HCEC 1CT (cell line): ENCODE measurements around the gene HOXA13.

Experiments
- DNase-seq: peaks from one replicate; pipeline ENCODE4 v3.0.0-alpha.2; 2017

HOXA13 gene

GRCh38 chr7:27191833-27192545 is 7.9 kb downstream of the HOXA13 start:
- DNase-seq: peak; percentile 32

GRCh38 chr7:27191161-27191731 is 8.6 kb downstream of the HOXA13 start:
- DNase-seq: no peak

GRCh38 chr7:27189997-27190748 is 9.7 kb downstream of the HOXA13 start:
- DNase-seq: no peak

- DNase-seq: peak; percentile 42
These were observed 10.4 kb downstream of the HOXA13 start for GRCh38 chr7:27189295-27189996.

- DNase-seq: peak; percentile 60
These were observed 11.3 kb downstream of the HOXA13 start for GRCh38 chr7:27188386-27189294.

- DNase-seq: peak; percentile 28
These were observed 12.2 kb downstream of the HOXA13 start for GRCh38 chr7:27187475-27188385.

GRCh38 chr7:27186668-27187474 is 13.0 kb downstream of the HOXA13 start:
- peak; percentile 34 for DNase-seq

- DNase-seq: peak; percentile 36
These were observed 13.8 kb downstream of the HOXA13 start for GRCh38 chr7:27185854-27186667.

- peak; percentile 98 for DNase-seq
These were observed 14.7 kb downstream of the HOXA13 start, which contains the start of gene HOXA11 for GRCh38 chr7:27185013-27185853. Gene HOXA11, minus strand, starts transcription at chr7:27185232. Its CDS starts 88 bp downstream, at chr7:27185144.

- peak; percentile 62 for DNase-seq
These were observed 15.4 kb downstream of the HOXA13 start for GRCh38 chr7:27184337-27185012.

GRCh38 chr7:27183682-27184336 is 16.1 kb downstream of the HOXA13 start:
- peak; percentile 40 for DNase-seq

GRCh38 chr7:27182861-27183681 is 16.8 kb downstream of the HOXA13 start:
- peak; percentile 43 for DNase-seq

GRCh38 chr7:27182285-27182841 is 17.5 kb downstream of the HOXA13 start:
- DNase-seq: no peak

GRCh38 chr7:27181795-27182275 is 18.1 kb downstream of the HOXA13 start:
- DNase-seq: peak; percentile 11
